AG04449 (cell line): ENCODE results near the gene DLEC1.

Source experiments
- CTCF ChIA-PET: fragments of 350-600 bp; formaldehyde crosslinking; extraction: SDS; loops from one replicate; lab custom pipeline; 2021; ENCODE audit warnings: antibody characterized with exemption; lab: Yijun Ruan, JAX
- POLR2A ChIA-PET: fragments of 400-600, 350-600 bp; formaldehyde crosslinking; extraction: SDS; loops from one replicate; lab custom pipeline; 2020; ENCODE audit warnings: antibody characterized with exemption, inconsistent platforms; lab: Yijun Ruan, JAX
- DNase-seq: peaks from one replicate; pipeline ENCODE4 v3.0.0-alpha.2; 2010; ENCODE audit warnings: low read depth, low spot score
- H3K4me3 ChIP-seq: 2 replicates; pipeline ENCODE4 v1.5.1; 2011; ENCODE audit warnings: low read depth, mild to moderate bottlenecking, control low read depth, low read length
- CTCF ChIP-seq: IDR thresholded peaks from one replicate; pipeline ENCODE4 v1.5.1; 2011; ENCODE audit warnings: mild to moderate bottlenecking, moderate library complexity, low read length, control low read depth, inconsistent platforms; ENCODE audit not compliant: insufficient read depth; ENCODE audit errors: missing control alignments

Gene DLEC1

GRCh38 chr3:38039899-38040261 is 872 bp downstream of the DLEC1 start:
- peak; percentile 15 for TF ChIP-seq CTCF
- CTCF ChIA-PET: interaction anchor here (1.0 to 1.5 kb wide), 3 partner anchors 10 to 65 kb away, joined by 3 read pairs; partner anchors contain the start of gene PLCD1
- peak overlapping the region; percentile 55 for H3K4me3 ChIP-seq
- no peak for DNase-seq
- POLR2A ChIA-PET: interaction anchor here (1.6 kb wide), 1 partner anchor 11 kb away, joined by 5 read pairs; the partner anchor contains the start of gene PLCD1

- TF ChIP-seq CTCF: no peak
- CTCF ChIA-PET: interaction anchor here (1.0 to 1.5 kb wide), 3 partner anchors 11 to 66 kb away, joined by 3 read pairs; partner anchors contain the start of gene PLCD1
- POLR2A ChIA-PET: interaction anchor here (1.6 kb wide), 1 partner anchor 11 kb away, joined by 5 read pairs; the partner anchor contains the start of gene PLCD1
- DNase-seq: no peak
- no peak overlapping the region for H3K4me3 ChIP-seq
Measured at GRCh38 chr3:38040401-38040800, 1.4 kb downstream of the DLEC1 start.

- no peak for DNase-seq
- H3K4me3 ChIP-seq: no peak overlapping the region
- ChIA-PET POLR2A (no interaction called here), CTCF (interaction anchor here (1.4 kb wide), 1 partner anchor 69 kb away, joined by 3 read pairs; no protein-coding TSS in a partner anchor)
- TF ChIP-seq CTCF: no peak
Measured at GRCh38 chr3:38043486-38043885, 4.5 kb downstream of the DLEC1 start.

GRCh38 chr3:38046027-38046426 is 7.0 kb downstream of the DLEC1 start:
- POLR2A ChIA-PET: no interaction called here
- H3K4me3 ChIP-seq: no peak overlapping the region
- CTCF ChIA-PET: no interaction called here
- TF ChIP-seq CTCF: no peak
- DNase-seq: no peak

- DNase-seq: no peak
- H3K4me3 ChIP-seq: no peak overlapping the region
- ChIA-PET CTCF (interaction anchor here (1.4 kb wide), 1 partner anchor 43 kb away, joined by 3 read pairs; no protein-coding TSS in a partner anchor), POLR2A (no interaction called here)
- TF ChIP-seq CTCF: no peak
Measured at GRCh38 chr3:38046821-38047220, 7.8 kb downstream of the DLEC1 start.

- no peak overlapping the region for H3K4me3 ChIP-seq
- no peak for TF ChIP-seq CTCF
- DNase-seq: no peak
- ChIA-PET CTCF (interaction anchor here (1.4 kb wide), 1 partner anchor 44 kb away, joined by 3 read pairs; no protein-coding TSS in a partner anchor), POLR2A (no interaction called here)
Measured at GRCh38 chr3:38047896-38048295, 8.9 kb downstream of the DLEC1 start.
